ENCODE measurements around the gene SLC2A14. TPM values are rescaled to one million over a fixed set of nuclear protein-coding genes. Genes with fewer than 3 reads are reported as not detected.
"Not testable (repeated sequence)": the region's sequence is repeated elsewhere in the genome, so short reads cannot be mapped to it uniquely, and the experiment has no call there.

SLC2A14 gene
- not detected for total RNA-seq
- long read RNA-seq, partial matches to known transcripts: 0 of 2 reads
- long read RNA-seq, other reads (novel, unspliced or antisense): 2 of 2 reads

GRCh38 chr12:7872566-7873319 is at the start of gene SLC2A14:
Gene SLC2A14, minus strand, starts transcription at chr12:7872915. Its CDS starts 3,035 bp downstream, at chr12:7869880.
- no peaks in the 10 kb centered on the region for H3K9me3 ChIP-seq
- ATAC-seq: peak in 1 of 2 donors; percentile 41
- peak within 1 kb of the TSS; percentile 25 for H3K4me3 ChIP-seq
- no peaks in the 10 kb centered on the region for H3K36me3 ChIP-seq
- no peak for TF ChIP-seq CTCF (IDR thresholded peaks at IDR 0.05)
- H3K27me3 ChIP-seq (ENCODE audit: low read depth): peaks cover 28% of the 10 kb centered on the region
- H3K4me1 ChIP-seq: no peaks in the 10 kb centered on the region
- H3K27ac ChIP-seq: no peak within 1 kb of the TSS
- no peak for DNase-seq
- intact Hi-C loops (cut with DNase I): no loop called here

- ATAC-seq; H3K4me3 ChIP-seq; H3K4me1 ChIP-seq; H3K9me3 ChIP-seq; H3K27ac ChIP-seq; intact Hi-C loops (cut with DNase I); H3K27me3 ChIP-seq (ENCODE audit: low read depth); DNase-seq: not testable (repeated sequence)
- peaks cover 78% of the 10 kb centered on the region for H3K36me3 ChIP-seq
These were observed 48.5 kb upstream of the SLC2A14 start for GRCh38 chr12:7921181-7921580.

- ATAC-seq; intact Hi-C loops (cut with DNase I); H3K27me3 ChIP-seq (ENCODE audit: low read depth); H3K4me3 ChIP-seq; H3K4me1 ChIP-seq; H3K27ac ChIP-seq; DNase-seq; H3K9me3 ChIP-seq: not testable (repeated sequence)
- peaks cover 54% of the 10 kb centered on the region for H3K36me3 ChIP-seq
These were observed 45.5 kb upstream of the SLC2A14 start for GRCh38 chr12:7918268-7918590.

- DNase-seq: no peak
- intact Hi-C loops (cut with DNase I): no loop called here
These were observed 44.9 kb upstream of the SLC2A14 start for GRCh38 chr12:7917392-7918267.

GRCh38 chr12:7916936-7917335 is 44.2 kb upstream of the SLC2A14 start:
- Histone ChIP-seq H3K4me3 (no peak overlapping the region), H3K9me3 (no peaks in the 10 kb centered on the region), H3K4me1 (no peaks in the 10 kb centered on the region), H3K36me3 (peaks cover 41% of the 10 kb centered on the region), H3K27me3 (ENCODE audit: low read depth) (no peaks in the 10 kb centered on the region), H3K27ac (no peak overlapping the region)
- ATAC-seq (peak; percentile 22 to 28), DNase-seq (no peak)
- TF ChIP-seq CTCF (IDR thresholded peaks at IDR 0.05): no peak
- intact Hi-C loops (cut with DNase I): no loop called here

More at GRCh38 chr12:7917392-7918267, 44.9 kb upstream of the SLC2A14 start:
- no peak overlapping the region for H3K27ac ChIP-seq
- H3K27me3 ChIP-seq (ENCODE audit: low read depth): no peaks in the 10 kb centered on the region
- no peaks in the 10 kb centered on the region for H3K9me3 ChIP-seq
- peaks cover 48% of the 10 kb centered on the region for H3K36me3 ChIP-seq
- ATAC-seq: no peak
- H3K4me3 ChIP-seq: no peak overlapping the region
- no peaks in the 10 kb centered on the region for H3K4me1 ChIP-seq
- TF ChIP-seq CTCF (IDR thresholded peaks at IDR 0.05): no peak

- ATAC-seq: peak; percentile 37 to 53
- Histone ChIP-seq H3K27ac (no peak overlapping the region), H3K27me3 (ENCODE audit: low read depth) (no peaks in the 10 kb centered on the region), H3K4me1 (no peaks in the 10 kb centered on the region), H3K36me3 (peaks cover 30% of the 10 kb centered on the region), H3K4me3 (no peak overlapping the region), H3K9me3 (no peaks in the 10 kb centered on the region)
- no peak for TF ChIP-seq CTCF (IDR thresholded peaks at IDR 0.05)
- DNase-seq: no peak
- intact Hi-C loops (cut with DNase I): no loop called here
These were observed 43.1 kb upstream of the SLC2A14 start for GRCh38 chr12:7915661-7916403.

GRCh38 chr12:7910106-7910505 is 37.4 kb upstream of the SLC2A14 start:
- H3K4me3 ChIP-seq; DNase-seq; H3K27ac ChIP-seq; intact Hi-C loops (cut with DNase I); H3K9me3 ChIP-seq; H3K4me1 ChIP-seq; ATAC-seq; H3K27me3 ChIP-seq (ENCODE audit: low read depth); H3K36me3 ChIP-seq: not testable (repeated sequence)
